ENCODE measurements around the gene NR3C2.
A peak's percentile ranks its signal among the peaks of the same experiment; 100 is the strongest.

Gene NR3C2

DNA sequence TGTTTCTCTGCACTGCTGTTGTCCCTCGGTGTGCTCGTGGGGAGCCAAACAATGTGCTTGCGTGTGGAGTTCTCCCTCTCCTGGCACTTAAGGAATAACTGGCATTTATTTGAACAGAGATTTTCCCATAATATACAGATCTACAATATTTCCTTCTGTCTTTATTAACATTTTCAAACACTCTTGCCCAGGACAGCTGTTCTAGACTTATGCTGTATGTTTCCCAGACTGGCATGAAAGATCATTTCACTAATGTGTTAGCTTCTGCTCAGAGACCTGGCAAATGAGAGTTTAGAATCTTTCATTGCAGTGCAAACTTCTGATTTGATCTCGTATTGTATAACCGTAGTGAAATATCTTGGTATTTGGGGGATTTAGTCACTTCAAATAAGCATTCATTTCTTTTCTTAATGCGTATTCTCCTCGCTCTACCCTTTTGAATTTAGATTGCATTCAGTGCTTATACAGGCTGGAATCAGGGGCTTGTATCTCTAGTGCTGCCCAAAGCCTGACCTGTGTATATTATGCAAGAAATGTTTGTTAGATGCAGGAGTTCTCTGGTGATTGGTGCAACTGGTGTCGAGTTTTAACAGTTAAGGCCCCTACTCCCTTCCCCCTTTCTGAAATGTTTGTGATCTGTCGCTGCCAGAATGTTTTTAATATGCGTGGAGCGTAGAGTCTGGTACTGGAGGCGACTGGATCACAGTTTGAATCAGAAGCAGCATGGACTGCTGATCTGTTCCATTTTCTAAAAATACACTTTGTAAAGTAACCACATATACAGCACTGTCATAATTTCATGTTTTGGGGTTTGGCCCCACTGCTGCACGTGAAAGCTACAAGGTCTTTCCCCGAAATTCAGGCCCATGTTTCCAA lies 384.0 kb downstream of the NR3C2 start:
- DNase-seq (ENCODE audit: low read depth in 1 of 2, low spot score in 1 of 2): no peak

DNA sequence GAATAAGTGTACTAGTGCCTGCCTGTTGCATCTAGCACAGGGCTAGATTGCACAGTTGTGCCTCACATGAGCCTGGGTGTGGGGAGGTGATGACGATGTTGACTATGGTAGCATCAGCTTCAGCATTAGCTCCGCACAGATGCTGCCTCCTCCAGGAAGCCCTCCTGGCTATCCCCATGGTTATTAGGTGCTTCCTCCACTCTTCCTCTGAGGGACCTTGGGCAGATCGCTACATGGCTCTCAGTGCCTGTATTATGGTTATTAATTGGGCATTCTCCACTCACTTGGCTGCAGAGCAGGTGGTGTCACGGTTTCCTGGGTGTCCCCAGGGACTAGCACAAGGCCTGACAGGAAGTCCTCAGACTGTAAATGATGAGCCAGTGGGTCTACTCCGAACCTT lies 384.7 kb downstream of the NR3C2 start:
- DNase-seq (ENCODE audit: low read depth in 1 of 2, low spot score in 1 of 2): no peak

DNA sequence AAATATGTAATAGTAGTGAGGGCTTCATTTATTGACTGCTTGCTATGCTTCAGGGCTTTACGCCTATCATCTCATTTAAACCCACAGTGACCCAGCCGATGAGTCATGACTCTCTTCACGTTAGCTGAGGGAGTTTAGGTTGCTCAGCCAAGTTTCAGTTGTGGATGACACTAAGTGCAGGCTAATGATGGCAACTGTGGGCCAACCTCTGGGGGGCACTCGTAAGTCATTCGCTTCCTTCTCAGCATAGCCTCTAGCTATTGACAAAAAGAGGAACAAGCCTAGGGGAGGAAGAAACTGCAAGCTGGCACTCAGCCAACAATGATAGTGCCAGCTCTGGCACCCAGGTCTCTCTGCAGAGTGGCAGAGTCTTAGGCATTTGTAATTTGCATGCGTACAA lies 385.3 kb downstream of the NR3C2 start:
- DNase-seq (ENCODE audit: low read depth in 1 of 2, low spot score in 1 of 2): peak; percentile 9 to 15

DNA sequence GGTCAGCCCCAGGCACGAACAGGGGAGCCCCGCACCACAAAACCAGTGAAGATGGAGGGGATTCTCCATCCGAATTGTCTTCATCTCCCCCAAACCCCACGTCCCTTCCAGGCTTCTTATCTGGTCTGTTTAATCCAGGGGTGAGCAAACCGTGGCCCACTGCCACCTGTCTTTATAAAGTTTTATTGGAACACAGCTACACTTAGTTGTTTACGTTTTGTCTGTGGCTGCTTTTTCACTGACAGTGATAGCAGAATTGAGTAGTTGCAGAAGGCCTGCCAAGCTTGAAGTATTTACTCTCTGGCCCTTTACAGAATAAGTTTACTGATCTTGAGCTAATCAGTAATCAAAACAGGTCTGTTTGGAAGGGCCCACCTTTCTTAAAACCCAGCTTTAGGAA lies 386.4 kb downstream of the NR3C2 start:
- DNase-seq (ENCODE audit: low read depth in 1 of 2, low spot score in 1 of 2): no peak

DNA sequence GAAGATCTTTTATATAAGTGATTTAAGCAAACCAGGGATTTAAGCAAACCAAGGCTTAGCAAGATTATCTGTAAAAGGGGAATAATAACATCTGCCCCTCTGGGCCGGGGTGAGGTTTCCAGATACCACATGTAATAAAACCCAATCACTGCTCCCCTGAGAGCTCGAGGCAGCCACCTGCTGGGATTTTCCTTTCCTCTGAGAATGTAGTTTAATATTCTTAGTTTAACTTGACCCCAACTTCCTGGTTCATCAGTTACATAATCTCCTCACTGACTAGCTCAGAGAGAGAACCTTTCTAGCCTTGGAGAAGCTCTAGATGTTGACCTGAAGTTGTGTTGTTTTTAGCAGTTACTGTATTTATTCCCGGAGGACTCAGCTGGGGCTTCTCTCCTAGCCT lies 387.9 kb downstream of the NR3C2 start:
- DNase-seq (ENCODE audit: low read depth in 1 of 2, low spot score in 1 of 2): no peak

DNA sequence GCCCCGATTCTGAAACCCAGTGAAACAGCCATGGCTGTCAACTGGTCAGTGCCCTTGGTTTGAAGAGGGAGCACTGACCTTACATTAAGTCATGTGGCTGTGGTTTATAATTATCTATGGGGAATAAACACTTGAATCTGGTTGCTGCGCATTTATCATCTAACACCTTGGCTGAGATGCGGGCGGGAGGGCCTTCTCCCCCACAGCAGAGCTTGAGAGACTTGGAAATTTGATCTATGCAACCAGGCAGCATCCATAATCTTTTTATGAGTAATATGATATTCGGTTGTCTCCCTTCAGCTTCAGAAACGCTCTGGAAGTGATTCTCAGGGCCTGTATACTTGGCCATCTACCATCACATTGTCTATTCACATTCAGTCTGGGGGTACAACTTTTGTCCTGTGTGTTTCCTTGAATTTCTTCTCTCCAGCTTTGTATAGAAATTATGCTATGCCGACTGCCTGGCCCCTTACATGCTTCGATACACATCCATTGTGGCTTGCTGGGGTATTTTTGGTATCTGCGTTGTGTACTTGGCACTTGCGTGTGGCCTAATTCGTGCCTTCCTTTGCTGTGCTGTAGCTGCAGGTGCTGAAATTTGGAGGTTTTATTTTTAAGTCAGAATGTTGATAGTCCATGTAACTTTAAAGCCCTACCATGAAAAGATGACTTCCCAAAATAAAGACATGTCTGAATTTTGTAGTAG lies 388.8 kb downstream of the NR3C2 start:
- DNase-seq (ENCODE audit: low read depth in 1 of 2, low spot score in 1 of 2): no peak

DNA sequence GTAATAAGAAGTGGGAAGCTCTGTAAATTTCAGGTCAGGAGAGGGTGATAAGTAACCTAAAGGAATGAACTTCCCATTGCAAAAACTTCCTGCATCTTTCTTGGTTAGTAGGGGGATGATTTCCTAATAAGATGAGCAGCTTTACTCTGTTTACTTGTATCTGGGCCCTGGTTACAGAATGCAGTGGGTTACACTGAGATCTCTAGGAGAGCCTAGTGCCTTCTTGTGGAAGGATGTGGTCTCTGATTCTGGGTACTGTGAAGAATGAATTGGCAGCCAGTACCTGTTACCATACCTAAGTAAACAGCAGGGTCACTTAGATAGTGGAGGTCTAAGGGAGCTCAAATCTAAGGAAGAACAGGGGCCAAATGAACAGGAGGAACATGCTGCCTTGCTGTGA lies 389.8 kb downstream of the NR3C2 start:
- no peak for DNase-seq (ENCODE audit: low read depth in 1 of 2, low spot score in 1 of 2)

DNA sequence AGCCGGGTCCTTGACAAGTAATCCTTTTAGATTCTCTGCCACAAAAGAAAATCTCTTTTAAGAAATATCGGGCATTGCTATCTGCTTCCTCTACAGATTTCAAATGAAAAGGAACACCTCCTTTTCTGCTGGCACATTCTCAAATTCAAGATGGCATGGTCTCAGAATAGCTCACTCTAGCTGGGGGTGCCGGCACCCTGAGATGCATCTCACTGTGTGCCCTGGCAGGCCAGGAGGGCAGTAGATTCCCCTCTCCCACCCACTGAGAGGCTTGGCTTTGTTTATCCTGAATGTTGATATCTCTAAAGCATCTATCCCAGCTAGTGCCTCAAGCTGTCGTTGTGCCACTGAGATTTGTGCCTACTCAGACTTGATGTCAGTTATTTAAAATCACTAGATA lies 390.8 kb downstream of the NR3C2 start:
- DNase-seq (ENCODE audit: low read depth in 1 of 2, low spot score in 1 of 2): no peak

DNA sequence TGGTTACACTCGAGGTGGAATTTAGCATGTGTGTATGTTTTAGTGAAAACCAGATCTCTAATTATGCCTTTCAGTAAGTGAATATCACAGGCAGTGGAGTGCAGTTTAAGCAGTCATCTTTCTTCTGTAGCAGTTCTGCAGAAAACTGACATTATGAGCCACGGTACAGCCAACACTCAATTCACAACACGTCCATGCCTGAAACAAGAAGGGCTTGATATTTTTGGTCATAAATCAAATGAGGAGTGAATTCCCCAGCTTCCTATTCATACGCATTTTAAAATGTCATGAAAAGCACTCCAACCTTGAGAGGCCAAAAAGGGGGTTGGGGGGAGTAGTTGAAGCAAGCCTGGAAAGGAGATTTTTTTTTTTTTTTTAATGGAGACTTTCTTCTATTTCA lies 393.6 kb downstream of the NR3C2 start:
- DNase-seq (ENCODE audit: low read depth in 1 of 2, low spot score in 1 of 2): no peak

DNA sequence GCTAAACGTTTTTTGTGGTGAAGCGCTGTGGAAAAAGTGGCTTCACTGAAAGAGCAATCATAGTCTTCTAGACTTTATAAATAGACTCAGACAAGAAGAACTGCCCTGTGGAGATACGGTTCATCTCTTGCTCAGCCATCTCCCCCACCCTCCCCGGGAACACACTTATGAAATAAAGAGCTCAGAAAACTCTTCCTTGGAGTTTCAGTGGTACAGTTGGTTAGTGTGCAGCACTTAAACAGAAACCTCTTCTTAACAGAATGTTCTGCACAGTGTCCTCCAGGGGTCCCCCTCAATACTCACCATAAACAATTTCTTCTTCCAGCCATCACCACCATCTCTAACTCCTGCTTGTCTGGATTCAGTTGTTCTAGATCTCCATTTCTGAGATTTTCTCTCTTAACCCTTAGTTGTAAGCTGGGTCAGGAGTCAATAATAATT lies 397.3 kb downstream of the NR3C2 start:
- DNase-seq (ENCODE audit: low read depth in 1 of 2, low spot score in 1 of 2): no peak

DNA sequence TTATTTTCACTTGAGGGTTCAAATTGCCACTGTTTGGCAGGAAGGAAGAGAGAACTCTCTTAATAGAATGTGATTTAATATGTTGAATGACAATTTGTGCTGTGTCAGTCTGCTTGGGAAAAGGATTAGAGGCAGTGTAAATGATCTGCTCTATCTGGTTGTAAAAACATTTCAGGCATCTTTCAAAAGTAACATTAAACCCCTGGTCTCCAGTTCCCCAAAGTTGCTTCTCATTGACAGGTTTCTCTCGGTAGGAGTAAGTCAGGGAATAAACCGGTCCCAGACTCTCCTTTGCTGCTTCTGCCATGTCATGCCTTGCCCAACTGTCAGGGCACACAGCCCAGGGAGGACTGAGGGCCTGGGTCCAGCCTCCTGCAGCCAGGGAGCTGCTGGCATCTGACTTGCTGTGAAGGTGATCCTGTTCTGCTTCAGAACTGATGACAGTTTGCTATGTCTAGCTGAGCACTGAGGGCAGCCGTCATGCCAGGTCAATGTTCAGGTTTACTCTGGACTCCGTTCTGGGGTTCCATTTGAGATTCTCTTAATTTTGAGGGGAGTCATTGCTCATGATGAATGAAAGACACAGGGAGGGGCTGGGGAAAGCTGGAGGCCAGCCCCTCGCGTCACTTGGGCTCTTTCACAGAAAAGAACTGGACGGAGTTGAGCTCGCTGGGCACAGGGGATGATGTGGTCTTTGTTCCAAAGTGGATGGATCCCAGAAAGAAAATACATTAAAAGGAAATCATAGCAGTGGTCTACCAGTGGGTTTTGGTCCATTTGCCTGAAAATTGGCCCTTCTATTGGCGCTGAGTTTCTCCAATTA lies 397.9 kb downstream of the NR3C2 start:
- DNase-seq (ENCODE audit: low read depth in 1 of 2, low spot score in 1 of 2): no peak

DNA sequence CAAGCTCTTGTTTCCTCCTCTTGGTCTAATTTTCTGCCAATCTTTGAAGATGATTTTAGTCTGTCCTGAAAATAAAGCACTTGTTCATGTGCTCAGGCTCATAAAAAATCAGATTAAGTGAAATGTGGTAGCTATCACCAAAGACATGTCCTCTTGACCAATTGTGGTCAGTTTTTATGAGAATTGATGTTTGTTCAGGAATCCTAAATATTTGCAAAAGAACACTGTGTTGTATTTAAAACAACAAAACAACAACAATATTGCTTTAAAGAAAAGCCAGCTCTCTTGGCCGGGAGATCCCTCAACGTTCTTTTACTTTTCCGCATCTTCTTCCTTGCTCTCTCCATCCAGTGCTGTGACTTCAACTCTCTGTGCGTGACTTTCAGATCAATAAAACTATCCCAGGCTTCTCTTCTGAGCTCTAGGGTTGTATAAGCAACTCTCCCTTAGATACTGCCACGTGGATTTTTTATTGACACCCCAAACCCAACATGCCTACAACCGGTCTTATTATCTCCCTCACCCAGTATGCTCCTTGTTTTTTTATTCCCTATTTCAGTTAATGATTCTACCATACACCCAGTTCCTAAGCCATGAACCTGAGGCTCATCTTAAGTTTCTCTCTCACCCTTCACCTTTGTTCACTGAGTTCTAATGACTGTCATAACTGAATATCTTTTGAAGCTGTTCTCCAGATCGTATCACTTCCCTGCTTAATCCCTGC lies 400.4 kb downstream of the NR3C2 start:
- DNase-seq (ENCODE audit: low read depth in 1 of 2, low spot score in 1 of 2): no peak

DNA sequence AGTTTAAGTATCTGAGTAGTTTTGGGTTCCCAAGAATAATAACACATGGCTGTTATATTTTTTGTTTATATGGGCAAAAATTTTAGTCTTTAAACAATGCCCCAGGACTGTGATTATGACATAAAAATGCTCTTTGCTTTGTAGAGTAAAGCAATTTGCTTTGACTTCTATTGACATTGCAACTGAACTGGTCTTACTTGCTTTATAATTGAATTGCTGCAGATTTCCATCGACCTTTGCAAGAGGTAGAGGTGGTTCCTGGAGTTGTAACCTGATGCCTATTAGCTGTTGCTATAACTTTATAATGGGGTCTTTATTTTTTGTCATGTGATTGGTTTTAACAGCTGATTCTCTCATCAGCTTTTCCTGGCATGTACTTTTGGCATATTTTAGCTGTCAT lies 407.4 kb downstream of the NR3C2 start:
- no peak for DNase-seq (ENCODE audit: low read depth in 1 of 2, low spot score in 1 of 2)

DNA sequence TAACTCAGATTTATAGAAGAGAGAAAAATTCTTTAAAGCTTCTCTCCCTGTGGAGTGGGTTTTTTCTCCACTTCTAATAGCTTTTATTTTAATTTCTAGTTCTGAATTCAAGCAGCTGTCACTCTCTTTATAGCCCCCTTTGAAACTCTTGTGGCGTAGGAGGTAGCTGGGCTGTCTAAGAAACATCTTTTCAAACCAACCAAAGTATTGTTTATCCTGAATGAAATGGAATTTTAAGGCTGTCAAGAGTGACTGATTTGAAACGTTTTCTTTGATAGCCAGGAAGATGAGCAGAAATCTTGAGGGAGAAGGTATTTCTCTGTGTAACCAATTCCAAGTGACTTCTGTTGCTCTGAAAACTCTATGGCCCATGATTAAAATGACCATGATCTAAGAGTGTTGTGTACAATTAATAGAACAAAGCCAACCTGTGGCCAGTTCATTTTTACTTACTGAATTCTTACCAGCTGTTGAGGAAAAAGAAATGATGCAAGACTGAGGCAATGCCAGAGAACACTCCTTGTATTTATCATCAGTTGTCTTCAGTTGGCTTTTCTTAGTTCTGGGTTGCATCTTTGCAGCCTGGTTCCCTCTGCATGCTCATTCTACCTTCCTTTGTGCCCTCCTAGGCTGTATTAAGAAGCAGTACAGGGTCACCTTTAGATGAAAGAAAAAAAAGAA lies 411.9 kb downstream of the NR3C2 start:
- no peak for DNase-seq (ENCODE audit: low read depth in 1 of 2, low spot score in 1 of 2)

DNA sequence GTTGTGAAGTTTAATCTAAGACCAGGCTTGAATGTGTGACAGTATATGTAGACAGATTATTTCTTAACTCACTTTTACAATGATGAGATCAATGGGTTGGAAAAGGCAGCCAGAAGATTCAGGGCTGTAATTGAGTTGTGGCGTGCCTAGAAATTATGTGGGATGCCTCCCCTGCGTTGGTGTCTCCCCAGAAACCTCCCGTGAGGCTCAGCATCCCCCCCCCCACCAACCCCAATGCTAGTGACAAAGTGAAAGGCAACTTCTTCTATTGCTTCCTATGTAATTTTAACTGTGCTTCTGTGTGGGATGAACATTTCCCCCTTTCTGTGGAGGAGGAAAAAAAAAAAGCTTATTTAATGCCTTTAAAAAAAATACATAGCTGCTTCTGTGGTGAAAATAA lies 412.4 kb downstream of the NR3C2 start:
- no peak for DNase-seq (ENCODE audit: low read depth in 1 of 2, low spot score in 1 of 2)
